ENCODE data around the gene CAMK2D.

CAMK2D gene

DNA sequence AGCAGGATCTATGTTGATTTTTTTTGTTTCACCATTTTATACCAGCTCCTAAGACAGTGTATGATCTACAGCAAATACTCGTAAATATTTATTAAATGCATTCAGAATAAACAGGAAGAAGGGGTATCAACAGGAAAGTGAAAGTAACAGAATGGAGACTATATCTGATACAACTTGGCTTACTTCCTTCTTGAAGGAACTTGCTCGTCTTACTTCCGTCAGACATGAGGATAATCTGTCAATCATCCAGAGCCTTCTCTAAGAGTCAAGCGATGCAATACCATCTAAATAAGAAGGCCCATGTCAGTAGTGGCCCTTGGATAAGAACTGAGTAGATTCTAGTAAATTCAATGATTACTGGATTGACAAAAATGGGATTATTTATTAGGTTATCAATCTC, 84.2 kb downstream of the CAMK2D start:
- DNase-seq: no peak

GRCh38 chr4:113675731-113676697, 85.5 kb downstream of the CAMK2D start:
- no peak for DNase-seq

GRCh38 chr4:113674733-113675132, 86.8 kb downstream of the CAMK2D start:
- DNase-seq: no peak

DNA sequence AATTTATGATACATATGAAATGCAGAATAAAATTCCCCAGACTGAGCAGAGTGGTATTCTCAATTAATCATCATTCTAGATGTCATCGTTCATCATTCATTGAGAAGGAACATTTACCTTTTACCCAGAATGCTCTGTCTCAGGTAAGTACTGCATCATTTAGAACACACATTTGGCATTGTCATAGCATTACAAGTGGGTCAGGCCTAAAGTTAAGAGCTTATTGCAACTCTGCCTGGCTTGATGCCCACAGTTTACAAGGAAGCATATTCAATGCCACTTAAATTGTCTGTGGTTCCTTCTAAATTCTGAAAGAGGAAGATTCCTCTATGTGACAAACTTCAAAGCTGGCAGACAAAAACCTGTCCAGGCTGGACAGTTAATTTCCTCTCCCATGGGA, 87.3 kb downstream of the CAMK2D start:
- no peak for DNase-seq

GRCh38 chr4:113673450-113673849, 88.1 kb downstream of the CAMK2D start:
- DNase-seq: peak; percentile 3

DNA sequence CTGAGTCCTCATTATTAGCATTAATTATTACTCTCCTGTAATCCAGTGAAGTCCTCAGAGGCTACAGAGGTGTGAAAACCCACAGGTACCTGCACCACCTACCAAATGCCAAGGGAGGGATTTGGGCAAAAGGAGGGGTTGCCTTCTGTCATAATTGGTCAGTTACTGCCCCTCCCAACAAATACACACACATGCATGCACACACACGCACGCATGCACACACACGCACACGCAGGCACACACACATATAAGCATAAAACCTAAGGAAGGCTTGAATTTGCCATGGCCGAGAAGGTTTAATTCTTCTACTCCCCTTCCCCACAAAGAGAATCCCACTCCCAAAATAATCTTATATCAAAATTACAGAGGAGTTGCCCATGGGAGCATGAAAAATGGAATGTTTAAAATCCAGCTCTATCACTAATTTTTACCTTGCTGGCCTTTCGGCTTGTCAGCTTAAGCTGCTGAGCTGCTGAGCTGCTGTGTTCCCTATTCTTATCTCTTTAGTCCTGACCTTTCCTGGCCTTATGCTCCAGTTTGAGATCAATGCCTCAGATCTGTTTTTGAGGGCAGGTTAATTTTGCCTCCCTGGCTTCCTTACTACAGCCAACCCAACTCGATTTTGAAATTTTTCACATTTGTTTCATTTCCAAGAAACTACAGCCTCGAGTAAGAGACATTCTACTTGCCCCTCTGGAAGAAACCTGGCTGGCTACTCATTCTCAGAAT, 95.0 kb downstream of the CAMK2D start:
- no peak for DNase-seq

- no peak for DNase-seq
These were observed 96.5 kb downstream of the CAMK2D start for GRCh38 chr4:113665036-113665435.

DNA sequence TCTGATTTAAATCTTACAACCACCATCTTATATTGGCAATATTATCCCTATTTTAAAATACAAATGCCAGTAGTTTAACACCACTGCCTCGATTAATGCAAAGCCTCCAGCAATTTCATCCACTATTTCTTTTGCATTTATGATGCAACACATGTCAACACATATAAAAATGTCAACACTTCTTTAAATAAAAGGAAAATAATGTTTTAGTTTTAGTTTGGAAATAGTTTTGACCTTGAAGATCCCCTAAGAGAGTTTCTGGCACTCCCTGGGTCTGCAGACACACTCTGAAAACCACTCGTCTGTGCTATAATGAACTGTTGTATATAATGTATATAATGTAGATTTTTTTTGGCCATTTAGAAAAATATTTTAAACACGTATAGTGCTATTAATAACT, 99.0 kb downstream of the CAMK2D start:
- DNase-seq: no peak

- no peak for DNase-seq
These were observed 102.4 kb downstream of the CAMK2D start for GRCh38 chr4:113659127-113659526.

DNA sequence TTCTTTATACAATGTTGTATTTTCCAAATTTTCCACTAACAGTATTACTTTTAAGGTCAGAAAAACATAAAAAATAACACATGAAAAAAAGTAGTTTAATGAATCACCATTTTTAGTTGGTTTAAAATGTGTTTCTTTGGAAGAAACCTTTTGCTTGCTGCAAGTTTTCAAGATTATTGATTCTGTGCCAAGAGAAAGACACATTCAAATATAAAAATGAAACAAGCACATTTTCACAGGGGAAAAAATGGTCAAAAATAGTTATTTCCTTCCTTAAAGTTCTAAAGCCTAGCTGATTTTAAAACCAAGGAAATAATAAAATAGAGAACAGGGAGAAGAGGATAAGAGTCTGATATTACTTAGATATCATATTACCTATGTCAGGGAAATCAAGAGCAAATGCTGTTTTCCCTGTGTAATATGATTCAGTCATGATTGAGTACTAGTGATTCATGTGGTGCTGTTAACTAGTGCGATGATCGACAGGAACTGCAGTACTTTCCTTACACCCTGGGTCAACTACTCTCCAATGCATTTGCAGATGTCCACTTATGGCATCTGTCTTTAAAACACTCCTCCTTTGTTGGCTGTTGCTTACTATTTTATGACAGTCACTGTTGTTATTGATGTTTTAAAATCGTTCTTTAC, 103.8 kb downstream of the CAMK2D start:
- no peak for DNase-seq

- no peak for DNase-seq
These were observed 107.7 kb downstream of the CAMK2D start for GRCh38 chr4:113653871-113654270.

GRCh38 chr4:113646442-113646822, 115.1 kb downstream of the CAMK2D start:
- DNase-seq: no peak

DNA sequence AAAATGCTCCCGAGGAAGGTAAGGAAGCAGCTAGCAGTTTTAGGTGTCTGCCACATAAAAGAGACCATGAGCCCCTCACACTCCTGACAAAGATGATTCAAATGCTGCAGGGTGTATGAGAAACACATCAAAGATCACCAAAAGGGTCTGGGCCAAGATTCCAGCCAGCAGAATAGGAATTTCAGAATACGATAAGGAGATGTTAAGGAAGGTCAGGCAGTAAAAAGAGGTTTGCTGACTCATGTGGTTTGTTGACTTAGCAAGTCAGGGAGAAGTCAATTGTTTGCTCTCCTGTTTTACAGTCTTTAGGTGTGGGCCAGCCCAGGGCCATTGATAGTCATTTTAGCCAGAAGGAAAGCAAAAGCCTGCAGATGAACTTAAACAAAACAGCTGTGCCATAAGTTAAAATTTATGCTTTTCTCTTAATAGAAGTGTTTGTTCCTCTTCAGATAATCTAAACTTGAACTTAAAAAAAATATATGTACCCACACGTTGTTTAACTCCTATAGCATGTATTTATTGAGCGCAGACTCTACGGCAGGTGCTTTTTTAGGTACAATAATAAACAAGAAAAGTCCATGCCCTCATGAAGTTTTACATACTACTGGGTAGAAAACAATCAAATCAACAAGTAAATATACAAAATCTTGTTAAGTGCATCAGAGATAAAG, 115.6 kb downstream of the CAMK2D start:
- no peak for DNase-seq

- no peak for DNase-seq
These were observed 116.2 kb downstream of the CAMK2D start for GRCh38 chr4:113645288-113645687.

- no peak for DNase-seq
These were observed 117.1 kb downstream of the CAMK2D start for GRCh38 chr4:113644398-113644797.

- no peak for DNase-seq
These were observed 118.0 kb downstream of the CAMK2D start for GRCh38 chr4:113643505-113643904.

GRCh38 chr4:113641025-113641431, 120.5 kb downstream of the CAMK2D start:
- DNase-seq: no peak

DNA sequence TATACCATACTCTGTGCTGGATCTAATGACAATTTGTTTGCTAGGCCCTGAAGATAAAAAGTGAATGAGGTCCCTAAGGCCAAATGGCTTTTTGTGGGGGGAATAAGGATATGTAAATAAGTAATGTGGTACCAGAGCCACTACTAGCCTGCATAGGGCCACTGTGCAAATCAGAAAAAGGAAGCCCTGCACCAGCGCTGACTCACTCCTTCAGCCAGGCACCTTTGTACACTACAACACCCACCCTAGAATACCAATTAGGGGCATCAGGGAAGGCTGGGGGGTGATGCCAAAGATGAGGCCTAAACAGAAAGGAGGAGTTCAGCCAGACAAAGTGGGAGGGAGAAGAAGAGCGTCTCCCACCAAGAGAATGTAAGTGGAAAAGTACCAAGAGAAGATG, 122.2 kb downstream of the CAMK2D start:
- no peak for DNase-seq

- DNase-seq: no peak
These were observed 123.0 kb downstream of the CAMK2D start for GRCh38 chr4:113638562-113638832.

GRCh38 chr4:113637823-113638561, 123.5 kb downstream of the CAMK2D start:
- no peak for DNase-seq

DNA sequence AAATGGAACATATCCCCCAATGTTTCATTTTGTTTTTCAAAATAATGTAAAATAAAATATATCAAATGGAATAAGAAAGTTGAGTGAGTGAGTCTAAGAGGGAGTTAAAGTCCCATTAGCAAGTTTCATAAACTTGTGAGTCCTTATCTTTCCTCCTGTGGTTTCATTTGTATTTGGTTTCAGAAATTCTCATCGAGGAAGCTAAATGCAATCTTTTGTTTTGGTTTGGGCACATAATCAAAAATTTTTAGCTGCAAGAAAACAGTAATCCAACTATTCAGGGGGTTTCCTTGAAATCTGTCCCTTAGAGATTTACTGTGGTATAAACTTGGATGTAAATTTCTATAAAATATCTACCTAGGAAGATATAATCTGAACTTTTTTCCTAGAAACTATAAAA, 124.2 kb downstream of the CAMK2D start:
- DNase-seq: no peak

- DNase-seq: peak; percentile 30
These were observed 124.7 kb downstream of the CAMK2D start for GRCh38 chr4:113636877-113637276.

GRCh38 chr4:113636438-113636818, 125.1 kb downstream of the CAMK2D start:
- peak; percentile 29 for DNase-seq
